HT1080 (cell line): ENCODE results near the gene SLC37A1. TPM values are rescaled to one million over a fixed set of nuclear protein-coding genes. Genes with fewer than 3 reads are reported as not detected.
"Not testable (repeated sequence)": the region's sequence is repeated elsewhere in the genome, so short reads cannot be mapped to it uniquely, and the experiment has no call there.

Source experiments
- DNase-seq: peaks from one replicate; pipeline ENCODE4 v3.0.0-alpha.2; 2015; ENCODE audit warnings: low read depth
- polyA plus RNA-seq, 2 experiments: library from polyadenylated mRNA; depleted of rRNA; stranded (reverse); fragments of >200 nt; gene quantifications; 2 replicates each; pipeline ENCODE4 v1.2.3, GENCODE V29; 2015
- total RNA-seq: library from RNA; depleted of rRNA; stranded (reverse); fragments of >200 nt; shearing (Covaris generic); gene quantifications from 2 replicates; pipeline ENCODE4 v1.2.3, GENCODE V29; 2014; rRNA removed

The SLC37A1 gene
- total RNA-seq, result 3.2 and 5.9 TPM in 2 replicates
- polyA plus RNA-seq (2015; cell fraction: cytosol; rRNA removed), result 3.2 and 3.7 TPM in 2 replicates
- 3.4 and 7.4 TPM in 2 replicates for polyA plus RNA-seq (2015; cell fraction: nucleus; rRNA removed)

- no peak for DNase-seq
These were observed at the start of gene SLC37A1 for GRCh38 chr21:42513151-42513984. SLC37A1 (plus strand) TSS chr21:42513852; CDS start chr21:42518455, 4,603 bp downstream.

GRCh38 chr21:42463861-42464515 is 49.7 kb upstream of the SLC37A1 start:
- DNase-seq, result peak; percentile 56

GRCh38 chr21:42465008-42465802 is 48.4 kb upstream of the SLC37A1 start:
- DNase-seq, result no peak

- no peak for DNase-seq
These were observed 47.9 kb upstream of the SLC37A1 start for GRCh38 chr21:42465803-42466127.

GRCh38 chr21:42466700-42467099 is 47.0 kb upstream of the SLC37A1 start:
- no peak for DNase-seq

GRCh38 chr21:42467140-42467983 is 46.3 kb upstream of the SLC37A1 start:
- DNase-seq, result peak; percentile 56

GRCh38 chr21:42468491-42469131 is 45.0 kb upstream of the SLC37A1 start:
- no peak for DNase-seq

- DNase-seq, result no peak
These were observed 44.4 kb upstream of the SLC37A1 start for GRCh38 chr21:42469272-42469671.

- not testable (repeated sequence) for DNase-seq
These were observed 43.9 kb upstream of the SLC37A1 start for GRCh38 chr21:42469726-42470125.

- DNase-seq, result no peak
These were observed 42.4 kb upstream of the SLC37A1 start for GRCh38 chr21:42471206-42471605.

GRCh38 chr21:42471716-42472330 is 41.8 kb upstream of the SLC37A1 start:
- DNase-seq, result no peak

GRCh38 chr21:42472521-42472920 is 41.1 kb upstream of the SLC37A1 start:
- DNase-seq, result no peak

- no peak for DNase-seq
These were observed 40.1 kb upstream of the SLC37A1 start for GRCh38 chr21:42473498-42474042.

- peak; percentile 71 for DNase-seq
These were observed 39.4 kb upstream of the SLC37A1 start for GRCh38 chr21:42474043-42474831.

- no peak for DNase-seq
These were observed 38.6 kb upstream of the SLC37A1 start for GRCh38 chr21:42475036-42475435.

GRCh38 chr21:42475526-42476387 is 37.9 kb upstream of the SLC37A1 start:
- no peak for DNase-seq
